OCI-LY7 (cell line): Measurements from ENCODE around the gene CHST11.

Source experiments
- EZH2phosphoT487 ChIP-seq: fragments of 200-600 bp; sonication (generic); IDR thresholded peaks from 2 replicates; pipeline ENCODE4 v1.6.1; 2018; ENCODE audit warnings: low read depth, borderline replicate concordance, mild to moderate bottlenecking, mixed run types, antibody characterized with exemption, low read length, moderate library complexity, mixed read lengths
- TF ChIP-seq, protein P1 (sequence below): fragments of 200-600 bp; sonication (generic); conservative IDR thresholded peaks from 2 replicates; pipeline ENCODE4 v1.5.1; 2014; ENCODE audit warnings: mild to moderate bottlenecking, antibody characterized with exemption, low read length, moderate library complexity, mixed read lengths

DNA sequence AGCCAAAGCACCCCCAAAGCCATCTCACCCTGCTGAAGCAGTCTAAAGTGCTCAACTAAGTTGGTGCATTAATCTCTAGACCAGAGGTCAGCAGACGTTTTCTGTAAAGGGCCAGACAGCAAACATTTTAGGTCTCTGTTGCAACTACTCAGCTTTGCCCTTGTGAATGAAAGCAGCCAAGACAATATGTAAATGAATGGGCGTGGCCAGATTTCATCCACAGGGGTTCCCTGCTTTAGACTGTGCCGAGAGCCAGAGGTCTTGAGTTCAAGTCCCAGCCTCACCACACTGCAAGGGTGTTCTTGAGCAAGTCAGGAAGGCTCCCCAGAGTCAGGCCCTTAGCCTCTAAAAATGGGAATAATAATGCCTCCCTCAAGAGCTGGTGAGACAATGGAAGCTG lies 166.2 kb downstream of the CHST11 start:
- TF ChIP-seq, protein P1, sequence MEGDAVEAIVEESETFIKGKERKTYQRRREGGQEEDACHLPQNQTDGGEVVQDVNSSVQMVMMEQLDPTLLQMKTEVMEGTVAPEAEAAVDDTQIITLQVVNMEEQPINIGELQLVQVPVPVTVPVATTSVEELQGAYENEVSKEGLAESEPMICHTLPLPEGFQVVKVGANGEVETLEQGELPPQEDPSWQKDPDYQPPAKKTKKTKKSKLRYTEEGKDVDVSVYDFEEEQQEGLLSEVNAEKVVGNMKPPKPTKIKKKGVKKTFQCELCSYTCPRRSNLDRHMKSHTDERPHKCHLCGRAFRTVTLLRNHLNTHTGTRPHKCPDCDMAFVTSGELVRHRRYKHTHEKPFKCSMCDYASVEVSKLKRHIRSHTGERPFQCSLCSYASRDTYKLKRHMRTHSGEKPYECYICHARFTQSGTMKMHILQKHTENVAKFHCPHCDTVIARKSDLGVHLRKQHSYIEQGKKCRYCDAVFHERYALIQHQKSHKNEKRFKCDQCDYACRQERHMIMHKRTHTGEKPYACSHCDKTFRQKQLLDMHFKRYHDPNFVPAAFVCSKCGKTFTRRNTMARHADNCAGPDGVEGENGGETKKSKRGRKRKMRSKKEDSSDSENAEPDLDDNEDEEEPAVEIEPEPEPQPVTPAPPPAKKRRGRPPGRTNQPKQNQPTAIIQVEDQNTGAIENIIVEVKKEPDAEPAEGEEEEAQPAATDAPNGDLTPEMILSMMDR, result no peak
- no peak for TF ChIP-seq EZH2phosphoT487
